HepG2 (cell line): Measurements from ENCODE around the gene DMKN. TPM values are rescaled to one million over a fixed set of nuclear protein-coding genes. Genes with fewer than 3 reads are reported as not detected.

Experiments used
- BRD4 ChIP-seq: sonication (generic); formaldehyde crosslinking; IDR thresholded peaks from 2 replicates; pipeline ENCODE4 v1.4.0; 2020; ENCODE audit warnings: missing genetic modification reagents
- HMG20A ChIP-seq: IDR thresholded peaks from 2 replicates; pipeline ENCODE4 v1.6.1; 2016; ENCODE audit warnings: borderline replicate concordance
- MTA3 ChIP-seq: sonication (generic); formaldehyde crosslinking; IDR thresholded peaks from 2 replicates; pipeline ENCODE4 v1.4.0; 2020; ENCODE audit warnings: missing genetic modification reagents
- NFATC3 ChIP-seq: sonication (generic); formaldehyde crosslinking; IDR thresholded peaks from 2 replicates; pipeline ENCODE4 v1.5.1; 2020; ENCODE audit warnings: mild to moderate bottlenecking, missing genetic modification reagents
- NRL ChIP-seq: sonication (generic); formaldehyde crosslinking; IDR thresholded peaks from 2 replicates; pipeline ENCODE4 v1.5.0; 2020; ENCODE audit warnings: missing genetic modification reagents, mild to moderate bottlenecking, moderate library complexity, borderline replicate concordance
- REXO4 ChIP-seq: sonication (generic); formaldehyde crosslinking; IDR thresholded peaks from 2 replicates; pipeline ENCODE4 v1.8.0; 2022; ENCODE audit warnings: missing genetic modification reagents, mild to moderate bottlenecking, borderline replicate concordance
- ZNF484 ChIP-seq: sonication (generic); formaldehyde crosslinking; IDR thresholded peaks from 2 replicates; pipeline ENCODE4 v1.5.1; 2020; ENCODE audit warnings: mild to moderate bottlenecking, low read depth, missing genetic modification reagents, borderline replicate concordance
- ZNF546 ChIP-seq: sonication (generic); formaldehyde crosslinking; conservative IDR thresholded peaks from 2 replicates; pipeline ENCODE4 v1.8.1; 2023; ENCODE audit warnings: mild to moderate bottlenecking, missing genetic modification reagents
- ZNF589 ChIP-seq: sonication (generic); formaldehyde crosslinking; conservative IDR thresholded peaks from 2 replicates; pipeline ENCODE4 v1.8.0; 2022; ENCODE audit warnings: mild to moderate bottlenecking, moderate library complexity, missing genetic modification reagents
- ZNF614 ChIP-seq: IDR thresholded peaks from 2 replicates; pipeline ENCODE4 v1.6.1; 2018; ENCODE audit warnings: missing biosample characterization, missing genetic modification reagents, inconsistent platforms, borderline replicate concordance
- polyA plus RNA-seq, 8 experiments: library from polyadenylated mRNA; depleted of rRNA in 3 of 8; stranded (reverse) in 7 of 8; unstranded in 1 of 8; fragments of >200 nt; fragmentation: Illumina TruSeq in 4 of 8; extraction: Trizol in 4 of 8; gene quantifications; 2 replicates each; pipeline versions ENCODE4 v1.2.1 to v1.2.3, GENCODE V29; 2011 to 2016; ENCODE audit warnings: low read depth in 4 of 8, missing spikeins in 1 of 8, mixed read lengths in 1 of 8; ENCODE audit not compliant: insufficient read depth in 1 of 8
- total RNA-seq, 5 experiments: library from RNA; depleted of rRNA; stranded (reverse); fragments of >200 nt; fragmentation: Illumina TruSeq; extraction: Trizol; gene quantifications; 2 replicates each; pipeline ENCODE4 v1.2.3, GENCODE V29; 2016; ENCODE audit warnings: low read depth in 1 of 5
- TF ChIP-seq, protein P1 (sequence below): sonication (generic); formaldehyde crosslinking; IDR thresholded peaks from 2 replicates; pipeline ENCODE4 v1.5.0; 2020; ENCODE audit warnings: mild to moderate bottlenecking, missing genetic modification reagents, borderline replicate concordance
- TF ChIP-seq, protein P2 (sequence below): sonication (generic); formaldehyde crosslinking; IDR thresholded peaks from 2 replicates; pipeline ENCODE4 v1.4.0; 2020; ENCODE audit warnings: mild to moderate bottlenecking, missing genetic modification reagents

The DMKN gene
- total and polyA plus RNA-seq, 2 of the 13 experiments (the other 11 are each of a cell fraction or from before 2014, with no cell fraction given): 50.8 to 57.1 TPM

DNA sequence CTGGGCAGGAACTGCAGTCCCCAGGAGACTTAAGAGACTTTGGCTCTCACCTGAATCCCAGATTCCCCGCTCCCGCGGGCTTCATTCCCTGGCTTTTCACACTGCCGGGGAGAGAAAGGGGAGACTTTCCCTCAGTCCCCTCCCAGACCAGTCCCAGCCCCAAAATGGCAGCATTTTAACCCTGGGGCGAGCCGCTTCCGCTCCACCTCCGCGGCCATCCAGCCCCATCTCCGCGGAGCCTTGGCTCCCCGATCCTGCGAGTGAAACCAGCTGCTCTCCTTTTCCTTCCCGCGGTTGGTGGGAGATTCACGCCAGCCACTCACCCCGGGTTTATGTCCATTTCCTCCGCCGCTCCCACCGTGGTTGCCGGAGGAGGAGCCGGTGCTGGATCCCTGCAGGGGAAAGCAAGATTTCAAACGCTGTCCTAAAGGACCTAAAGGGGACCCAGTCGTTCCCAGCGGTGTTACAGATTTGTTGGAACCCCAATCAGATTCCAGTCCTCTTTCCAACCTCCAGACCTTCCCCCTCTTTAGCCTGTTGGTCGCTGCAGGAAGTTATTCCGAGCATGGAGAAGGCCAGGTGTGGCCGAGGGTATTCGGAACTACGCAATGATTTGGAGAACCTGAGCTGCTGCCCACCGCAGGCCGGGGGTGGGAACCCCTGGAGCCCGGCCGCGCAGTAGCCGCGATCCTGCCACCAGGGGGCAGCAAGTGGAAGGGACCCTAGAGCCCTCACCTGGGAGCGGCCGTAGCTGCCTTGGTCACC lies 3.4 kb downstream of the DMKN start (continued):
- TF ChIP-seq, protein P1, sequence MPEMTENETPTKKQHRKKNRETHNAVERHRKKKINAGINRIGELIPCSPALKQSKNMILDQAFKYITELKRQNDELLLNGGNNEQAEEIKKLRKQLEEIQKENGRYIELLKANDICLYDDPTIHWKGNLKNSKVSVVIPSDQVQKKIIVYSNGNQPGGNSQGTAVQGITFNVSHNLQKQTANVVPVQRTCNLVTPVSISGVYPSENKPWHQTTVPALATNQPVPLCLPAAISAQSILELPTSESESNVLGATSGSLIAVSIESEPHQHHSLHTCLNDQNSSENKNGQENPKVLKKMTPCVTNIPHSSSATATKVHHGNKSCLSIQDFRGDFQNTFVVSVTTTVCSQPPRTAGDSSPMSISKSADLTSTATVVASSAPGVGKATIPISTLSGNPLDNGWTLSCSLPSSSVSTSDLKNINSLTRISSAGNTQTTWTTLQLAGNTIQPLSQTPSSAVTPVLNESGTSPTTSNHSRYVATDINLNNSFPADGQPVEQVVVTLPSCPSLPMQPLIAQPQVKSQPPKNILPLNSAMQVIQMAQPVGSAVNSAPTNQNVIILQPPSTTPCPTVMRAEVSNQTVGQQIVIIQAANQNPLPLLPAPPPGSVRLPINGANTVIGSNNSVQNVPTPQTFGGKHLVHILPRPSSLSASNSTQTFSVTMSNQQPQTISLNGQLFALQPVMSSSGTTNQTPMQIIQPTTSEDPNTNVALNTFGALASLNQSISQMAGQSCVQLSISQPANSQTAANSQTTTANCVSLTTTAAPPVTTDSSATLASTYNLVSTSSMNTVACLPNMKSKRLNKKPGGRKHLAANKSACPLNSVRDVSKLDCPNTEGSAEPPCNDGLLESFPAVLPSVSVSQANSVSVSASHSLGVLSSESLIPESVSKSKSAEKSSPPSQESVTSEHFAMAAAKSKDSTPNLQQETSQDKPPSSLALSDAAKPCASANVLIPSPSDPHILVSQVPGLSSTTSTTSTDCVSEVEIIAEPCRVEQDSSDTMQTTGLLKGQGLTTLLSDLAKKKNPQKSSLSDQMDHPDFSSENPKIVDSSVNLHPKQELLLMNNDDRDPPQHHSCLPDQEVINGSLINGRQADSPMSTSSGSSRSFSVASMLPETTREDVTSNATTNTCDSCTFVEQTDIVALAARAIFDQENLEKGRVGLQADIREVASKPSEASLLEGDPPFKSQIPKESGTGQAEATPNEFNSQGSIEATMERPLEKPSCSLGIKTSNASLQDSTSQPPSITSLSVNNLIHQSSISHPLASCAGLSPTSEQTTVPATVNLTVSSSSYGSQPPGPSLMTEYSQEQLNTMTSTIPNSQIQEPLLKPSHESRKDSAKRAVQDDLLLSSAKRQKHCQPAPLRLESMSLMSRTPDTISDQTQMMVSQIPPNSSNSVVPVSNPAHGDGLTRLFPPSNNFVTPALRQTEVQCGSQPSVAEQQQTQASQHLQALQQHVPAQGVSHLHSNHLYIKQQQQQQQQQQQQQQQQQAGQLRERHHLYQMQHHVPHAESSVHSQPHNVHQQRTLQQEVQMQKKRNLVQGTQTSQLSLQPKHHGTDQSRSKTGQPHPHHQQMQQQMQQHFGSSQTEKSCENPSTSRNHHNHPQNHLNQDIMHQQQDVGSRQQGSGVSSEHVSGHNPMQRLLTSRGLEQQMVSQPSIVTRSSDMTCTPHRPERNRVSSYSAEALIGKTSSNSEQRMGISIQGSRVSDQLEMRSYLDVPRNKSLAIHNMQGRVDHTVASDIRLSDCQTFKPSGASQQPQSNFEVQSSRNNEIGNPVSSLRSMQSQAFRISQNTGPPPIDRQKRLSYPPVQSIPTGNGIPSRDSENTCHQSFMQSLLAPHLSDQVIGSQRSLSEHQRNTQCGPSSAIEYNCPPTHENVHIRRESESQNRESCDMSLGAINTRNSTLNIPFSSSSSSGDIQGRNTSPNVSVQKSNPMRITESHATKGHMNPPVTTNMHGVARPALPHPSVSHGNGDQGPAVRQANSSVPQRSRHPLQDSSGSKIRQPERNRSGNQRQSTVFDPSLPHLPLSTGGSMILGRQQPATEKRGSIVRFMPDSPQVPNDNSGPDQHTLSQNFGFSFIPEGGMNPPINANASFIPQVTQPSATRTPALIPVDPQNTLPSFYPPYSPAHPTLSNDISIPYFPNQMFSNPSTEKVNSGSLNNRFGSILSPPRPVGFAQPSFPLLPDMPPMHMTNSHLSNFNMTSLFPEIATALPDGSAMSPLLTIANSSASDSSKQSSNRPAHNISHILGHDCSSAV (CRISPR knock-in tag): no peak
- TF ChIP-seq NRL (CRISPR knock-in tag): no peak
- no peak for TF ChIP-seq ZNF589 (CRISPR knock-in tag)
- no peak for TF ChIP-seq NFATC3 (CRISPR knock-in tag)
- TF ChIP-seq ZNF484 (CRISPR knock-in tag): 0 out of 2 replicates have a peak, but pooled peaks have one; percentile 34
- no peak for TF ChIP-seq REXO4 (CRISPR knock-in tag)
- TF ChIP-seq HMG20A: 0 out of 2 replicates have a peak, but pooled peaks have one; percentile 13
- no peak for TF ChIP-seq ZNF546 (CRISPR knock-in tag)
- TF ChIP-seq MTA3 (CRISPR knock-in tag): no peak
- TF ChIP-seq, protein P2, sequence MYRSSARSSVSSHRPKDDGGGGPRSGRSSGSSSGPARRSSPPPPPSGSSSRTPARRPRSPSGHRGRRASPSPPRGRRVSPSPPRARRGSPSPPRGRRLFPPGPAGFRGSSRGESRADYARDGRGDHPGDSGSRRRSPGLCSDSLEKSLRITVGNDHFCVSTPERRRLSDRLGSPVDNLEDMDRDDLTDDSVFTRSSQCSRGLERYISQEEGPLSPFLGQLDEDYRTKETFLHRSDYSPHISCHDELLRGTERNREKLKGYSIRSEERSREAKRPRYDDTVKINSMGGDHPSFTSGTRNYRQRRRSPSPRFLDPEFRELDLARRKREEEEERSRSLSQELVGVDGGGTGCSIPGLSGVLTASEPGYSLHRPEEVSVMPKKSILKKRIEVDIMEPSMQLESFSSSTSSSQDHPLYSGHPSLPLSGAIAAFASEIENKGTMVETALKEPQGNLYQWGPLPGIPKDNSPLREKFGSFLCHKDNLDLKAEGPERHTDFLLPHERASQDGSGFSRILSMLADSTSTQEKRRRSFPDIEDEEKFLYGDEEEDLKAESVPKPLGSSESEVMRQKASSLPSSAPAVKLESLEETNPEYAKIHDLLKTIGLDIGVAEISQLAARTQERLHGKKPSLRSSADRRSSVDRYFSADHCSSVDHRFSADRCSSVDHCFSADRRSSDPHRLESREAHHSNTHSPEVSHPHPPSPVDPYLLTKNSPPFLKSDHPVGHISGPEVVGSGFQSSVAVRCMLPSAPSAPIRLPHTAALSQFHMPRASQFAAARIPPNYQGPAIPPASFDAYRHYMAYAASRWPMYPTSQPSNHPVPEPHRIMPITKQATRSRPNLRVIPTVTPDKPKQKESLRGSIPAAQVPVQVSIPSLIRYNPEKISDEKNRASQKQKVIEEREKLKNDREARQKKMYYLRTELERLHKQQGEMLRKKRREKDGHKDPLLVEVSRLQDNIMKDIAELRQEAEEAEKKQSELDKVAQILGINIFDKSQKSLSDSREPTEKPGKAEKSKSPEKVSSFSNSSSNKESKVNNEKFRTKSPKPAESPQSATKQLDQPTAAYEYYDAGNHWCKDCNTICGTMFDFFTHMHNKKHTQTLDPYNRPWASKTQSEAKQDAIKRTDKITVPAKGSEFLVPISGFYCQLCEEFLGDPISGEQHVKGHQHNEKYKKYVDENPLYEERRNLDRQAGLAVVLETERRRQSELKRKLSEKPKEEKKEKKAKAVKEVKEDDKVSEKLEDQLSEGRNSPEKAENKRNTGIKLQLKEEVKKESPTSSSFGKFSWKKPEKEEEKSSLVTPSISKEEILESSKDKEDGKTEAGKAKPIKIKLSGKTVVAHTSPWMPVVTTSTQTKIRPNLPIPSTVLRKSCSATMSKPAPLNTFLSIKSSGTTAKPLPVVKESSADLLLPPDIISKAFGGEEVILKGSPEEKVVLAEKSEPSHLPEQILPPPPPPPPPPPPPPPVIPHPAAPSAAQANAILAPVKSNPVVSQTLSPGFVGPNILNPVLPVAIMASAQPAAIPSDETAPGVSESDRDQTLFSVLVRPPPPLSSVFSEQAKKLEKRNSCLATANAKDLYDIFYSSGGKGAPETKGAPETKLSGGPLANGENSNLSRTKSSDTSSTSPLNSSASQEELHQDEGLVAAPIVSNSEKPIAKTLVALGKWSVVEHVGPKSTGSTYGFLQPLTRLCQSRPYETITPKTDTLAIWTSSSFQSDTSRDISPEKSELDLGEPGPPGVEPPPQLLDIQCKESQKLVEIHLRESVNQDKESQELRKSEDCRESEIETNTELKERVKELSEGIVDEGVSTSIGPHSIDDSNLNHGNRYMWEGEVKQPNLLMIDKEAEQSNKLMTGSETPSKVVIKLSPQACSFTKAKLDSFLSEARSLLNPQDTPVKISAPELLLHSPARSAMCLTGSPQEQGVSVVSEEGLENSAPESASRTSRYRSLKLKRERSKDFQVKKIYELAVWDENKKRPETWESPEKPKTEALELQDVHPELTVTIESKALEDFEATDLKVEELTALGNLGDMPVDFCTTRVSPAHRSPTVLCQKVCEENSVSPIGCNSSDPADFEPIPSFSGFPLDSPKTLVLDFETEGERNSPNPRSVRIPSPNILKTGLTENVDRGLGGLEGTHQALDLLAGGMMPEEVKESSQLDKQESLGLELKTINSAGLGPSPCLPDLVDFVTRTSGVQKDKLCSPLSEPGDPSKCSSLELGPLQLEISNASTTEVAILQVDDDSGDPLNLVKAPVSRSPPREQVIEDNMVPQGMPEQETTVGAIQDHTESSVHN (CRISPR knock-in tag): no peak
- TF ChIP-seq ZNF614 (CRISPR knock-in tag): peak; percentile 70; the same call in 1 of the 2 replicates
- TF ChIP-seq BRD4 (CRISPR knock-in tag): no peak; the same call in 1 of the 2 replicates
